Eye (tissue), 1 donor: ENCODE data around the gene TAF6.

Experiments used
- DNase-seq: peaks from one replicate; pipeline ENCODE4 v3.0.0-alpha.2; 2015

Gene TAF6

GRCh38 chr7:100119072-100119969 lies at the start of gene TAF6, which contains the start of gene CNPY4:
Gene TAF6, minus strand, starts transcription at chr7:100119358. Its CDS starts 5,149 bp downstream, at chr7:100114209.
Gene CNPY4, plus strand, starts transcription at chr7:100119634. Its CDS starts 111 bp downstream, at chr7:100119745.
- DNase-seq = peak; percentile 99

DNA sequence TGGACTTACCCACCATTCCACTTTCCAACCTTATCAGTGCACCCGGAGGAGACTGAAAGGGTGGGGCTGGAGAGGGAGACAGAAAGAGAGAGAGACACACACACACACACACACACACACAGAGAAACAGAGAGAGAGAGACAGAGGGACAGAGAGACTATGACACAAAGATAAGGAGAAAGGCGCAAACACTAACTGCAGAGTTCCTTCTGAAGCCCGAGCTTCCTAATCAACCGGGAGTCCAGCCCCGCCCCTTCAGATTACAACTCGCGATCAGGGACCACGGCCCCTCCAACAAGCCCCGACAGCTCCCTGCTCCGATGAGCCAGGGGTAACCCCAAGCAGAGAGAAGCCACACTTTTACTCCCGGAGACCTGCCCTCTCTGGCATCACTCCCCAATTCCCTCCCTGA lies 48.8 kb upstream of the TAF6 start:
- DNase-seq = peak; percentile 72

DNA sequence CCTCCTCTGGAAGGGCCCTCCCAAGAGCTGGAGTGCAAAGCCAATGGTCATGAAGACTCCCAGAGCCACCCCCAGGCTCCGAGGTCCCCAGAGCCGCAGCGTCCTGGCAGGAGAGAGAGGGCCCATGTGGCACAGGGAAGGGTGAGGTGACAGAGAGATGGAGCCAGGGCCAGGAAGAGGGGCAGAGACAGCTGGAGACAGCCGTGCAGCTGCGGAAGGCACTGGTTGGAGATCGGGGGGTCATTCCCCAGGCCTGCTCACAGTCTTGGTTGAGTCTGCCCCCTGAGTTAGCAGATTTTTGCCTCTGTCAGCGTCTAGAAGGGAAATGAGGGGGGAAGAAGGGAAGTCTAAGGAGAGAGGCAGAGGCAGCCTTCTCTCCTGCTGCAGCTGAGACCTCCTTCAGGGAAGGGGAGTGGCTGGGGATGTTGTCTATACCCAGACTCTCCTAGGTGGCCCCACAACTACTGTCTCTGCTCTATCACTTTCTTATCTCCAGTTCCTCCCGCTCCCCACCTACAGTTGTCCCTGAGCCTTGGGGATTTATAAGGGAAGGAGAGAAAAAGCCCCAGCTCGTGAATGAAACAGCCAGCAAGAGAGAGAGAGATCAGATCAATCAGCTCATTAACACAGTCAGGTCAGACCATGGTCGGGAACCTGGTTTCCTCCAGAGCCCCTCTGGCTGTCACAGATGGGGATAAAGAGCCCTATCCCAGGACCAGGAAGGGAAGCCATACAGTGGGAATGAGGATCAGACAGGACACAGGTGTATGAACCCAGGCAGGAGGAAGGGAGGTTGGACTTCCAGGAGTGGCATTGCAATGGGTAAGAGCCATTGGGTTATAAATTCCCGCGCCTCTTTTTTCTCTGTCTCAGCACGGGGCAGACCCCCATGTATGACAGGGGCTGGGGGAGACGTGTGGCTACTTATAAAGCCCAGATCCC lies 48.1 kb upstream of the TAF6 start:
- DNase-seq = peak; percentile 46

GRCh38 chr7:100166317-100166940 lies 47.3 kb upstream of the TAF6 start:
- no peak for DNase-seq

GRCh38 chr7:100163871-100164270 lies 44.7 kb upstream of the TAF6 start:
- no peak for DNase-seq

DNA sequence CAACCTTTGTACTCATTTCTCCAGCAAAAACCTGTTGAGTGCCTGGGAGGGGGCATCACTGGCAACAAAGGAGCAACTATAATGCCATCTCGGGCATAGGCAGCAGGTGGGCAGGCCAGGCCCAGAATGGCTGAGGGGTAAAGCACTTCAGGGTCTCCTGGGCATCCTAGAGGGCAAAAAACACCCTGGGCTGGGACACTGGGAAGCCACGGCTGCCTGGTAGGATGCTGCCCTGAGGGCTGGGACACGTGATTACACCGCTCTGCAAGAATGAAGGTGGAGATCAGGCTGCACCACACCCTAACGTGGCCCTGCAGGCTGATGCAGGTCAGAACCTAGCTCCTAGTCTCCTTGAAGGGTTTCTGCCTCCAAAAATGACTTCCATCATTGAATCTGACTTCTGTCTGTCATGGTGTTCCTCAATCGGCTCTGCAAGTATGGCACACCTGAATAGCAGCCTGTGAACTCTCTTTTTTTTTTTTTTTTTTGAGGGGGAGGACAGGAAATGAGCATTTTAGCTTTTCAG lies 43.9 kb upstream of the TAF6 start:
- DNase-seq = no peak

- DNase-seq = no peak
Observed at GRCh38 chr7:100160067-100160466, 40.9 kb upstream of the TAF6 start.

- peak; percentile 14 for DNase-seq
Observed at GRCh38 chr7:100159099-100159623, 40.0 kb upstream of the TAF6 start.

DNA sequence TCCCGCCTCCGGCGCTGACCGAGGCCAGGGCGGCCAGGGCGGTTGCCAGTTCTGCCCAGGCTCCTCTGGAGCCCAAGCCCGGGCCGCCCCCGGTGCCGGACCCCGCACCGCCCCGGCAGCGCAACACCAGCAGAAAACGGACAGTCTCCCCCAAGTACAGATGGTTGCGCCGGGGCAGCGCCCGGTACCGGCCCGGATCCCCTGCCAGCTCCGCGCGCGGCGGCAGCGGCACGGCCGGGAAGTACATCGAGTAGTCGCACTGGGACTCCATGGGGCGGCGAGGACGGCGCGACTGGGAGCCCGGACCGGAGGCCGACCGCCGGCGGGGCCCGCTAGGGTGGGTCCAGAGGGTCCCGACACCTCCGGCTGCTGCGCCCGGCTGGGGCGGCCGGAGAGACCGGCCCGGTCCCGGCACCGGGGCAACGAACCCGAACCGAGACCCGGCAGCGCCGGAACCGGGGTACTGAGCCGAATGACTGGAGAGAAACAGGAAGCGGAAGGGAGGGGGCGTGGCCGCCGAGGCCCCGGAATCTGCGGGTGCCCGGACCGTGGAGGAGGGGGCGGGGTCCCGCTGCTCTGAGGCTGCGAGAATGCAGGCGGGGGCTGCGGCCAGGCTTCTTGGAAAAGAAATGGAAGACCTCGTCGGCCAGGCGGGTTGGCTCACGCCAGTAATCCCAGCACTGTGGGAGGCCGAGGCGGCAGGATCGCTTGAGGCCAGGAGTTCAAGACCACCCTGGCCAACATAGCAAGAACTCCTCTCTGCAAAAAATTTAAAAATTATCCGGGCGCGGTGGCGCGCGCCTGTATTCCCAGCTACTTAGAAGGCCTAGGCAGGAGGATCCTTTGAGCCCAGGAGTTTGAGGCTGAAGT lies 39.3 kb upstream of the TAF6 start, which contains the start of gene TRAPPC14:
TRAPPC14 (minus strand) TSS at position 495 of the 870 bp plus-strand sequence; CDS start at position 271, 224 bp downstream.
- DNase-seq = peak; percentile 93

DNA sequence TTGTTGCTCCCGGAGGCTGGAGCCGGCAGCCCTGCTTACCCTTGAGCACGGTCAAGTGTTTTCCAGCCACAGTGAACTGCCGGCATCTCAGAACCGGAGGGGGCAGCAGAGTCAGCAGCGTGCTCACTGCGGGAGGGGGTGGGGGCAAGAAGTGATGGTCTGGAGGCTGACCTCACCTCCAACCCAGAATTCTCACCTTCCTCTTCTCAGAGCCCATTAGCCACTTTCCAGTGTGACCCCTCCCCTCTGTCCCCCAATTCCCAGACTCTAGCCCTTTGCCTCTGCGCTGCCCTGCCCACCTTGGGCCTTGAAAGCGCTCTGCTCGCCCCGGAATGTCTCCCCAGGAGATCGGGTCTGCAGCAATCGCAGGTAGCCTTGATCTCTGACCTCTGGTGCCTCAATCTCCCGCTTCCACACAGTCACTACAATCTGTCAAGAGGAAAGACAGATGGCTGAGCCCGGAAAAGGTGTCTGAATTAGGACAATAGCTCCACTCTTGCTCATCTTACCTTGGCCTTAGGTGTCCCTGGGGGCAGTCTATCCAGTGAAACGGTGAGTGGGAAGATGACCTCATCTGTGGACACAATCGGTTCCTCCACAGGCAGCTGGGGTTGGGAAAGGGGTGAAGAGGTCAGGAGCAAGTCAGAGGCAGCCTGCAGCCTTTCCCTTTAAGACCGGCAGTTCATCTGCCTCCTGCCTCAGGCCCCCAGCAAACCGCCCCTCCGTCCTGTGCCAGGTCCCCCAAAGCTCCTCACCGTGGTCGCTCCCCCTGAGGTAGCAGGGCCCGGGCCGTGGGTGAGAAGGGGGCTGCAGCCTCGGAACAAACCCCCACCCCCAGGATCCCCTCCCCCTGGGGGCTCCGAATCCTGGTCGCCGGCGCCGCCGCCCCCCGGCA lies 38.4 kb upstream of the TAF6 start:
- DNase-seq = peak; percentile 37

DNA sequence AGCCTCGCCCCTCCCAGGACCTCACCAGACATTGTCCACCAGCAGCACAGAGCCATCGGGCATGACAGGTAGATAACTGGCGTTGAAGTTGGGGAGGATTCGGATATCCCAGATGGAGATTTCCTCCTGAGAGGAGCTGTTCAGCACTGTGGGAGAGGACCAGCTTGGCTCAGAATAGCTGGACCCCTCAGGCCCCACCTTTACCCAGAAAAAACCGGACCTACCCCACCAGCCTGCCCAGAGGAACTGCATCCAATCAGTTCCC lies 37.8 kb upstream of the TAF6 start:
- DNase-seq = no peak

GRCh38 chr7:100156331-100157068 lies 37.3 kb upstream of the TAF6 start:
- no peak for DNase-seq

GRCh38 chr7:100155553-100156317 lies 36.6 kb upstream of the TAF6 start:
- no peak for DNase-seq

DNA sequence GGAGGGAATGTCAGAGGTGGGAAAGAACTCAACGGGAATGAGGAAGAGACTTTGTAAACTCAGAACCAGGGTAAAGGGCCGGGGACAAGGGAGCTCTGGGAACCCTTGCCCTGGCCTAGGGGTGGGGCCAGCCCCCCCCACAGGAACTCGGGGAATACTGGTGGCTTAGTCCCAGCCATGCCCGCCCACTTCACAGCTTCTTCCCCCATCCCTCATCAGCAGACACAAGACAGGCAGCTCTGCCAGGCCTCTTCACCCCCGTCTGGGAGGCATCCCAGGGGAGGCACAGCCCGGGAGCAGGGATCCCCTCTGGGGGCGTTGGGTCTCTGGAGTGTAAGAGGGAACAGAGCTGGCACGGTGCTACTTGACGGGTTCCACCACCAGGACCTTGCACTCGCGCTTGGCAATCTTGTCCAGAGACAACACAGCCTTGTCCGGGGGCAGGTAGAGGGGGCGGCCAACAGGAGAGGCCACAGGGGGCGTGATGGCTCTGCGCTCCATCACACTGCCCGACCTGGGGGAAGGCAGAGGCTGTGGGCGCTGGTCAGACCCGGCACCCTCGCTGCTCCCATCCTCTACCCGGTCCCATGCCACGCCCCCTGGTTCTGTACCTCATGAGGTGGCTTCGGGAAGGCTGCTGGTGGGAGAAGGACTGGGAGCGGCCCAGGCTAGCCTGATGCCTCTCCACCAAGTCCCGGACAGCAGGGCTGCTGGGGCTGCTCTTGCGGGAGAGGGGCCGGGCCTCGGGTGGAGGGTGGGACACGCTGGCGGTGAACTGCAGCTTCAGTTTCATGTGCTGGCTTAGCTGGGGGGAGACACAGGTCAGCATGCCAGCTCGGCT lies 35.7 kb upstream of the TAF6 start:
- DNase-seq = no peak

DNA sequence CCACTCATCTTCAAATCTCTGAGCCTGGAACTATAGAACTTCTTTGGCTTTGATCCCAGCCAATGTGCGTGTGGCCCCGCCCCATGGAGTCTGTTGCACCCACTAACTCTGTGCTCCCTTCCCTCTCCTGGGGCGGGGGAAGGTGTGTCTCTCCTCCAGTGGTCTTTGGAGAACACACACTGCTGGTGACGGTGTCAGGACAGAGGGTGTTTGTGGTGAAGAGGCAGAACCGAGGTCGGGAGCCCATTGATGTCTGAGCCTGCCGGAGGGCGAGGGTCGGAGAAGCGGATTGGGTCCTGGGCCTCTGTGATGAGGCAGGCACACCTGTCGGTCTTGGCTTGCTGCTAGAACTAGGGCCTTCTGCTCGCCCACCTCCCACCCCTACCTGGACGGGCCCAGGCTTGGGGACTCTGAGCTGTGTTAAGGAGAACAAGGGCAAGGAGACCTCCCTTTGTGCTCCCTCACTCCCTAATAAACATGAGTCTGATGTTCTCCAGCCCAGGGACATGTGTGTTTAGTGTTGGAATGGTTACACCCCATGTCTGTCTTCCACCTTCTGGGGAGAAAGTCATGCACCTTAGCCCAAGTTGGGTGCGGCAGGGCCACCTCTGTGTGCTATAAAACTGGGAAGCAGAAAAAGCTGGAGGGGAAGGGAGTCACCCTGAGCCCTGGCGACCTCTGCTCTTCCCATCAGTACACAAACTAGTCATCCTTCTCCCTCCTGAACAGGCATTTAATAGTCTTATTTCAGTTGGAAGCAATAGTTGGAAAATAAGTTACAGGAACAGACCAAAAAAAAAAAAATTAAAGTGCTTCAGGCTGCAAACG lies 34.8 kb upstream of the TAF6 start:
- DNase-seq = no peak

- no peak for DNase-seq
Observed at GRCh38 chr7:100152937-100153666, 33.9 kb upstream of the TAF6 start.
